ENCODE data around the gene FYB2.

FYB2 gene

DNA sequence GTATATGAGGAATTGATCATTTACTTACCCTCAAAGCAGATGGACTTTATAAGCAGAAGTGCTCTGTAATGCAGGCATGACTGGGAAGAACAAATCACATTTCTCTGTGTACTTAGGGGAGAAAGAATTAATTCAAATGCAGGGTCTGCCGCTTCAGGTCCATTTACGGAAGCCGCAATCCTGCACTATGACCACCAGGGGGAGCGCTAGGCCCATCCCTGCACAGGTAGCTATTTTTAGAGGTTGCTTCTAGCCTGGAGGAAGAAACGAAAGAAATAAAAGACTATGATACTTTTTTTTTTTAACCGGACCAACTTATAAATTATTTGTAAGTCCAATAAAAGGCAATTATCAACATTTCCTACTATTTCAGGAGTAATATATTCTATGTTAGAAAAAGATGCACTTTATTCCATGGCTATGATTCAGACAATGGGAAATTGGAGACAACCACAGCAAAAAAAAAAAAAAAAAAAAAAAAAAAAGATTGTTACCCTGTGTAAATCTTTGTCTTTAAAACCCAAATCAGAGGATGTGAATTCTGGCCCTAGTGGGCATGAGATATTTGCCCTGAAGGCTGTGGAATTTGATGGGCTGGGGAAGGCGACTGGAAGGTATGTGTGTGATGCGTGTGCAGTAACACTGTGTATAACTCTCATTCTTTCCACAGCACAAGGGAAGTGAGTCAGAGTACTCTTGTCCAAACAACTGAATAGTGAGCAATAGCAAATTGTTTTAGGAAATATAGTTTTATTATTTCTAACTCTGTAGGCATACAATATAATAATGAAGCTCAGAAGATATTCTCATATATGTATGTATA lies 12.9 kb upstream of the FYB2 start:
- peak; percentile 73 to 77 (median 73) for DNase-seq

DNA sequence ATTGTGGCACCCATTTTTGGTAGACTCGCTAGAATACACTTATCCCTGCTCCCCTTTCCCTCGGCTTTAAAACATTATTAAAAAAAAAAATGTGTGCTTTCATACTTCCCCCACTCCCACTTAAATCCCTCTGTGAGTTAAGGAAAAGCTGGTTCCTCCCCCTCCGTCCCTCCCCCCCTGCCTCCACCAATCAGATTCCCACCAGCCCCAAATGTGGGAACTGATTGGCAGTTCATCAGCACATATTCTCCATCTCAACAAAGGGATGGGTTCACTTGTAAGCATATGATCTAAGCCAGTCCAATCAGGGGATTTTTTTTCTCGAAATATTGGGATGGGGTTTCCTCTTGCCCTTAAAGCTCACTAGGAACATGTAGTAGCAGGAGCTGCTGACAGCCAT lies 10.8 kb upstream of the FYB2 start:
- DNase-seq, result no peak

DNA sequence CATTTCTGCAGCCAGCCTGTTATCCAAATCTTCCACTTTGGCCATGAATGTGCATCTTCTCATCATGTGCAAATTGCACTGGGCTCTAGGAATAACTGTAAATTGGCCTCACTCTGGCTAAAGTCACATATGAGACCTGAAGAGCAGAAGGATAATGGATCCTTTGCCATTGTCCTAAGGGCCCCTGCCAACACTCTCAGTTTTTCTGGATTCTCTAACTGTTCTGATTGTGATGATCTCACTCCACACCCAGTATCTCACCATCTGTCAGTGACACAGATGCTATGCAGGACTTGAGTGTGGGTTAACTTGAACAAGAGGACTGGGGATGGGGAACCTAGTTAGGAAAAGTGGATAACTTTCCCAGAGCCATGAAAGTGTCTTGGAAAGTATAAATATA lies 8.5 kb upstream of the FYB2 start:
- DNase-seq, result no peak

DNA sequence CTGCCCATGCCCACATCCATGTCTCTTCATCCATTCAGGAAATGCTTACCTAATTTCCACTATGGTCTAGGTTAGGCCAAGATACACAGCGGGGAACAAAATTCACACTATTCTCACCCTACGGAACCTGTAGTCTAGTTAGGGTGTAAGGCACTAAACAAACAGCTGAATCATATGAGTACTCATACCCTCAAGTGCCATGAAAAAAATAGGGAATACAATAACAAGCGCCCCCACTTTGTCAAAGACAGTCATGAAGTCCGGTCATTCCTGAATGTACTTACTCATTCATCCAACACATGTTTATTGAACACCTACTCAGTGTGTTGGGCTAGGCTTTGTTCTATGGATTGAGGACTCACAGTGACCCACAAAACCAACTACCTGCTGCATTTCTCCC lies 6.2 kb upstream of the FYB2 start:
- DNase-seq, result no peak

DNA sequence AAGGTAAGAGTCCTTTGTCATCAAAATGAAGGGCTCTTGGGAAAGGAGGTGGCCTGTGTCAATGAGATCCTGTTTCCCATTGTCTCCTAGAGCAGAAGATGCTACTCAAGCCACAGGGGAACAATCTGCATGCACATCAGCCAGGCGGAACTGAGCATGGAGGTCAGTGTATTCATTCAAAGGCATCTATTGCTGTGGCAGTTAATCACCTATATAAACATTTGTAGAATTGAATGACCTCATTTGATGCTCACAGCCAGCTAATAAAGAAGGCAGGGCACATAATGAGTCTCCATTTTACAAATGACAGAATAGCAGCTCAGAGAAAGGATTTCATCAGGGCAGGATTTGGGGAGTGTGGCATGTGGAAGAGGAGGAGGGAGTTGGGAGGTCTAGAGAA lies 5.7 kb upstream of the FYB2 start:
- no peak for DNase-seq

DNA sequence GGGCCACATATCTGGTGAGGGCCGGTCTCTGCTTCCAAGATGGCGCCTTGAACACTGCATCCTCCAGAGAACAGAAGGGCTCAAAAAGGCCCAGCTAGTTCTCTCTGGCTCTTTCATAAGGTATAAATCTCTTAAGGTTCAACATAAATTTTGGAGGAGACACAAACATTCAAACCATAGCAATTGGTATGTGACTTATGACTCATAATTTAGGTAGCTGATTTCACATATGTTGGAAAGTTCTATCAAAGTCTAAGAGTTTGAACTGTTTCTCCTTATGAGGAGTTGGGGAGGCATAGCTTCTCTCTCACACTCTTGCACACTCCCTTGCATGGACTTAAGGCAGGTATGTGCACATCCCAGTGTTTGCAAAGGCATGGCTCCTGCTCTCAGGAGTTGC lies 5.1 kb upstream of the FYB2 start:
- no peak for DNase-seq

DNA sequence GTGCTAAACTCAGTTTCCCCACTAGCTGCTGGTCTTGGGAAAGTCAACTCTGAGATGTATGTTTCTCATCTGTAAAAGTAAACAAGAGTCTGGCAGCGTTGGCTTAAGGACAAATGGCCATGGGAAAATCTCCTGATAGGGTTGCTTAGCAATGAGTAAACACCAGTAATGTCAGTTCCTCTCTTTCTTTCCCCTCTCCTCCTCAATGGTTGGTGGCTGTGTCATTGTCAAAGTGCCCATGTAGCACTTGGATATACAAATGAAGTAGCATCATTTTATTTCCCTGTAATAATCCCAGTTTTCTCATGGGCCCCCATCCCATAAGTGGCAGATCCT lies 2.2 kb upstream of the FYB2 start:
- DNase-seq, result peak; percentile 32 to 50 (median 35)

DNA sequence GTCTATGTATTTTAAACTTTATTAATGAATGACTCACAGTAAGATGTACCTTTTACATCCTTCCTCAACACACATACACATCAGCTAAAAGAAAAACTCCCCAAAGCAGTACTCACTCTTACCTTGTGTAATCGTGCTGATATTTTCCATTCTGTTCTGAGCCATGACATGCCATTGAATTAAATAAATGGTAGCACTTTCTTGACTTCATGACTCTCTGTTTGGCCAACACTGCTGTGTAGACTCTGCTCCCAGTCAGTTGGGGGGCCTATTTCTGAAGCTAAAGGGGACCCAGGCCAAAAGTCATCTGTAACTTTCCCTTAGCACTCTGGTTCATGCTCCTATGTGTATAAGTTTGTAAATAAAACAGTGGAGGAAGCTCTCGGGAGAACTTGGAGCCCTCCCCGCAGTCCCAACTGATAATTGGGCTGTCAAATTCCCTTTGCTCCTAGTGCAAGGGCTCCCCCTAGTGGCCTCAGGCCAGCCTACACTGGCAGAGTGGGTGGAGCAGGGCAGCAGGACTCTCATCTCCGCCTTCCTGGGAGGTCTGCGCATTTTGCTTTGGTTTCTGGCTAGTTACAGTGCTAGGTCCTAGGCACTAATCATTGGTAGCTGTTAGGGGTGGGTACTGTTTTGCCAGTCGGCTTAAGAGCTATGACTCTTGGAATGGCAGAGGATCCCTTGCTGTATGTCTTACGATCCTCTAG lies 1.7 kb upstream of the FYB2 start:
- DNase-seq, result peak; percentile 78 to 91 (median 85)

DNA sequence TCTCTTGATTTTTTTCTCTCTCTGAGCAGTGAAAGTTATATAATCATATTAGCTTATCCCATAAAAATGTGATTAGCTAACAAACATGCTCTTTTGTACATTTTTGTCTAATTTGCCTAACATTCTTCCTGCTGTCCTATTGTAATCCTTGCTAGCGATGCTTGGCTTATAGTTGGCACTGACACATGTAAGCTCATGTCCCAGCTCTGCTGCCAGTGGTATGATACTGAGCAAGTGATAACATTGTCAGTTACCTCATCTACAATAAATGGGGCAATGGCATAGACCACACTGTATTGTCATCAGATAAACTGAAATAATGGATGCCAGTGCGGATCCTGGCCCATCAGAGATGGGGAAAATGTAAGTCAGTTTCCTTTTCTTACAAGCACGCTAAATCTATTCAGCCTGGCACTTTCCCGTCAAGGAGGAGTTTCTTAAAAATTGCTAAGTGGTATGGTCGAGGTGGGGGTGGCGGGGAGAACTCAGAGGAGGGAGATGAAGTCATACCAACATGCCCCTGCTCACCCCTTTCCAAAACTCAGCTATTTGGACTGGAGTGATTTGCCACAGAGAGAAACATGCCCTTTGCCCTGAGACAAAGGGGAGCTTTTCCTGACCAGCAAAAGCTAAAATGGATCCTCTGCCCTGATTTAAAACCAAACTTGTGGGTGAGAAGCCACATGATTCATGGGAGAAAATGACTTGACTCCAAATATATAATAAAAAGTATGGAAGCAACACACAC lies 1.3 kb downstream of the FYB2 start:
- DNase-seq, result no peak

DNA sequence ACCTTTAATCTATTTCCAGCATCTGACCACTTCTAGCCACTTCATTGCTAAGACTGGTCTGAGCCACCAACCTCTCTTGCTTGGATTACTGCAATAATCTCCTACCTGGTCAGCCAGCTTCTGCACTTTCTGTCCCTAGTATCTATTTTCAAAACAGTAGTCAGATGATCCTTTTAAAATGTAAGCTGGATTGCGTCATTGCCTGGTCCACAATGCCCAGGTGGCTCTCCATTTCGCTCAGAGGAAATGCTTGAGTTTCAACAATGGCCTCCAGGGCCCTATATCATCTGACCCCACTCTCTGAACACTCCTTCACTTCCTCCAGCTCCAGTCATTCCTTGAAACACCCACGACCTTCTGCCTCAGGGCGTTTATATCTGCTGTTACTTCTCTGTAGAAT lies 2.3 kb downstream of the FYB2 start:
- no peak for DNase-seq

DNA sequence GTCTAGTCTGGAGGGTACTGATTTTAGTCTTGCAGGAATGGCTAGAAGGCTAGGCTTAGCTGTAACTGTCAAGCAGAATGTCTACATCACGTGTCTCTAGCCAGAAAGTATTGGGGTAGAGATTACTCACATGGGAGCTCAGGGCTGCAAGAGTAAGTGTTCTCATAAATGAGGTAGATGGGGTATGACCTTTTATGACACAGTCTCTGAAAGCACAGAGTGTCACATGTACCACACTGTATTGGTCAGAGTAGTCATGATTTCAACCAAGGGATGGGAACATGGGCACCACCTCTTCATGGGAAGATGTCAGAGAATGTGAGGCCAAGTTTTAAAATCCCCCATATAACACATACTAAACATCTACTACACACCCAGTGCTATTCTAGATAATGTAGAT lies 2.9 kb downstream of the FYB2 start:
- no peak for DNase-seq

DNA sequence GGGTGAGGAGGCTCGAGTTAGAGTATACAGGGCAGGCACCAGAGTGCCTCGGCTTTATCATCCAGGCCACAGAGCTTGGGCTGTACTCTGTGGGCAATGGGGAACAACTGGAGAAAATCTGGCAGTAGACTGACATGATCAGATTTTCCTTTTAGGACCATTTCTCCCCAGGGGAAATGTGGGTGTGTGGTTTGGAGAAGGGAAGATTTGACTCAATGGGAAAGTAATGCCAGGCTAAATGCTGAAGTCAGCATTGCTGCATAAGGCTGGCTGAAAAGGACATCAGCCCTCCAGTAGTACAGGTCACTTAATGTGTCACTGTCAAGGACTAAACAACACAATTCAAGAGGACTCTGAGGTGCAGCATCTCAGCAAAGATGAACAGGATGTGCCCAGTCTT lies 5.0 kb downstream of the FYB2 start:
- DNase-seq, result no peak

DNA sequence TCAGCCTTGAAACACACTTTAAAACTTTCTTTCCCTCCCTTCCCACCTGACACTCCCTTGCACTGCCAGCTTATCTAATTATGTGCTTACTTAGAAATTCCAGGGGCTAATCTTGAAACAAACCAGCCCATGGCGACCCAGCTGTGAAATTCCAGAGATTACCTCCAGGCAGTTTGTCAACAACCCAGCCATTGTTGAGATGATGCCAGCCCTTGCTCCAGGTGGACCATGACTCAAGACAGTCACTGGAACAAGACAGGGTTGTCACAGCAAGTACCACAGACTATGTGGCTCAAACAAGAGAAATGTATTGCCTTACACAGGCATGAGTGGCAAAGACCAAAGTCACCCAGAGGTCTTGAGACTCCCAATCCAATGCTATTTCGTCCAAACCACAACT lies 7.9 kb downstream of the FYB2 start:
- no peak for DNase-seq

DNA sequence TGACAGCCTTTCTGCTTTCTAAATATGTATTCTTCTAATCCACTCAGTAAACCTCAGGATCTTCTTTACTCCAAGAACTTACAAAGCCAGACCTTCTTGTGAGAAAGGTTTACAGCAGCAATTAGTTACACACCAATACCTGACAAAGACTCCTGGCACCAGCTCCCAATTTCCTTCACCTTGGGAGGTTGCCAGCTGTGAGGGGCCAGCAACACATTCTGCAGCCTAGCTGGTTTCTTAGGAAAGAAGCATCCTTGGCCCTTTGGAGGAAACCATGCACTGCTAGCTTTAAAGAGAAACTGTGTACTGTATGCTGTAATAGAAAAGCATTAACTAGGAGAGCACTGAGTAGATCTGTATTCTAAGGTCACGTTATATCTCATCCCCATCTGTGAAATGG lies 10.8 kb downstream of the FYB2 start:
- DNase-seq, result no peak

DNA sequence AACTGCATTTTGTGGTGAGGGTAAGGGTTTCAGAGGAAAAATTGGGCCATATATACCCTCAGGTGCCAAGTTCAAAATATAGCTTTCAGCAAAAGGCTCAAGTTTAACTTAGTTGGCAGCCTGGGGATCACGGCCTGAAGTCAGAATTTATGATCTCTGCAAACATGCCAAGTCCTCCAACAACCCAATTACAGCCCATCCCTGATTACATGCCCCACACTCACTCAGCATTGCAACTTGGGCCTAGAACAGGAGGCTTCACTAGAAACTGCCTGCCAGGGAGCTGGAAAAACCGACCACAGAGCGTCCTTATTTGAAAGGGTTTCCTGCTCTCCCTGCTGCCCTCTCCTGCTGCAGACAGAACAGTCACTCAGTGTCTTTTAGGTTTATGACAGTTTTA lies 12.4 kb downstream of the FYB2 start:
- DNase-seq, result no peak

DNA sequence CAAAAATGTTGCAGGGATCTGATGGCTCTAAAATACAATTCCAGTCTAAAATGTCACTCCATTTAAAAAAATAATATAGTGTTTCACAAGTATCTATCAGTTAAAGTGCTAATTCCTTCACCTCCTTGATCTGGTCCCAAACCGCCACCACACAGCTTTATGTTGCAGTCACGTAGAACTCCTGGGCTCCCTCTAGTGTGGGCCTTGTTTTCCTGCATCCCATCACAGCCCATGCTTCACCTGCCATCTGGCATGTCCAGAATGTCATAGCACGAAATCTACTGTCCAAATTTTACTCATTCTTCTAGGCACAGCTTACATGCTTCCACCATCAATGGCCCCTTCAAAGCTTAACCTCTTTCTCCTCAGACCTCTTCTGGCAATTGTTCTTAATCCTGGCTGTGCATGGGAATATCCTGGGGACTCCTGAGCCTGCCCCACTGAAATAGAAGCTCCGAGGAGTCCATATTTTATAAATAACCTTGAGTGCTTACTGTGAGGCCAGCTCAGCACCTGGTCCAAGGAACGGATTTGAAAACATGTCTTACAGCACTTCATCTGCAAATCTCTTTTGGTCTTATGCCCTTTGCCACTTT lies 15.5 kb downstream of the FYB2 start:
- DNase-seq, result peak; percentile 23 to 37 (median 25)

DNA sequence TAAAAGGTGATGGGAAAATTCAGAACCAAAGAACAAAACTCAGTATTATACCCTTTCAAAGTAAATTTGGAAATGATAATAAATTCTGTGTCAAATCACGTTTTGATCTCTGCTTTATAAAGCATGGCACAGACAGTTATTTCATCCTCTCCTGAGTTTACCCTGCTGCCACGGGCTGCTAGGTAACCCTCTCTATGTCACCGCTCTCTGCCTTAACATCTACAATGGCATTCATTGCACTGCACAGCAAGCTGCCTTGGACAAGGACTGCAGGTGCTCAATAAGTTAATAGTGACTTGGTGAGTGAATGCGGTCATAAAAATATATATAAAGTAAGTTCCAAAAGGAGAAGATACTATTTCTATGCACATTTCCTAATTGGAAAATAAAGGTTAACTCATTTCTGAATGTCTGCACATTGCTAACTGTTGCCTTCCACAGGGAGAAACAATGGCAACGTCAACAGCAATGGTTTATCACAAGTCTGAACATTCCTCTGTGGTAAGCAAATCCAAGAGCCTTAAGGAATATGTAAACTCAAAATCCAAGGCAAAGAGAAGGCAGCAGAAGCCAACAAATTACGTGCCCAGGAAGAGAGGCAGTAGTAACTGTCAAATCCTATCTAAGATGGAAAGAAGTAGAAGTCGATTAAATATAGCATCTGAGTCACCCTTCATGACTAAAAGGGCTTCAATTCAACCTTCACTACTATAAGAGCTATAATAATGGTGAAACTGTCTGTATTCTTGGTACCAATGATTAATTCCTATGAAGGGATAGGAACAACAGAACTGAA lies 19.4 kb downstream of the FYB2 start:
- no peak for DNase-seq

DNA sequence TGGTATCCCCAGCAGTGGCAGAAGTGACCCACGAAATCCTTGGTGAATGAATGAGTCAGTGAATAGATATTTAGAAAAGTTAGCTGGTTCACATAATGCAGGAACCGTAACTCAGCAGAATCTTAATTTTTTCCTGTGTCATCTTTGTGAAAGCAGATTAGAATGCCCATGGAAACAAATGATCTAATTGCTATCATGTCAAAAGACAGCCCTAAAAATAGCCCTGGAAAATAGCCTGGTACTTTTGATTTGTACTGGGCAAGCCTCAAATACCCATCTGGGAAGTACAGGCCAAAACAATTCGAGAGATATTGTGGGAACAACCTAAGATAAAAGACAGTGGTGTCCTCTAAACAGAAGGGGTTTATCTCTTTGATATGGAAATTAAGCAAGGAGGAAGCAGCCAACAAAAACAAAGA lies 21.1 kb downstream of the FYB2 start:
- DNase-seq, result no peak

DNA sequence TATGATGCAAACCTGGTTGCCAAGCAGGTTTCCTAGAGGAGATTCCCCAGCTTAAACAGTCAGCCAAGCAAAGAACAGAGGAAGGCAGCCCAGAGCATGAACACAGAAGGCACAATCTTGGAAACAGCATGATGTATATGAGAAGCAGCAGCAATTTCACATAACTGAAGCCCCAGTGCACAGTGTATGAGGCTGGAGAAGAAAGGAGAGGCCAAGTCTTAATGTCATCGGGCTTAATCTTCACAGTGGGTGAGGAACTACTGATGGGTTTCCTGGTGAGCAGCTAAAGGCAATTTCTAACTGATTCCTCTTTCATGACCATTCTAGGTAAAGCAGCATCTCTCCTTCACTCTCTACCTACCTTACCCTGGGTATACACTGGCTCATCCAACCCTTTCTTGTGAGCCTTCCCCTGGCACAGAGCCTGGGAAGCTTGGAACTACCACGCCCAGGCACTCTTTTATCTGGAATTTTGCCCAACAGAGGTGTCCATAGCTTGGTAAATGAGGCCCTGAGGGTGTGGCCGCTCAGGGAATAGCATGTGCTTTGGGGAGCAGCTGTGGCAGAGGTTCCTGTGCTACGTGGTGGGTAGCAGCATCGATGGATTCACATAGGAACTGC lies 22.0 kb downstream of the FYB2 start:
- no peak for DNase-seq

DNA sequence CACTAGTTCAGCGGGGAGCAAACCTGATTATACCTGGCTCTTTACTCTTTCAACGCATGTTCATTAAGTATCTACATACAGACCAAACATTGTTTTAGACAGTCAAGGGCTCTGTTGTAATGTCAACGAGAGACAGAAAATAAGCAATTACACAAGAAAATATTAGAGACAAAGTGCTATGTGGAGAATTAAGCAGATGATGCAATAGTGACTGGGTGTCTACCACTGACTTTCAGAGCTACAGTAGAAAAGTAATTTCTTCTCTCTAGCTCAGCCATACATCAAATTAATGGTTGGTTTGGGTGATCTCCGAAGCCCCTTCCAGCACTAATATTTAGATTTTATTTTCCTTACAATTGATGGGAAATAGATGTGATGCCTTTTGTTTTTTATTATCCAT lies 23.3 kb downstream of the FYB2 start:
- DNase-seq, result no peak

DNA sequence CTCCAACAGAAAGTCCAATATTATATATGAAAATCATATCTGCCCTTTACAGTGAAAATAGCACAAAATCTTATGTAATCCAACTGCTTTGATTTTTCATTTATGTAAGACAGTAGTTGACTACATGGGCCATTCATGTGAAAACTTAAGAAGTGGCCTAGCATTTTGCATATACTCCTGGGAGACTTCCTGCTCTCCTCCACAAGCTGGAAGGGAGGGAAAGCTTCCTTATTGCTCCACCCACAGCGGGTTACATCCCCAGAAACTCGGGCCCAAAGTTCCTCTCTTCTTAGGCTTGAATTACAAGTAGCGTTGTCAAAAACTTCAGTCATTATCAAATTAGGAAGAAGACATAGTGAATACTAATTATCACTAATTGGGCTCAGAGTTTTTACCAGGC lies 29.2 kb downstream of the FYB2 start:
- no peak for DNase-seq

DNA sequence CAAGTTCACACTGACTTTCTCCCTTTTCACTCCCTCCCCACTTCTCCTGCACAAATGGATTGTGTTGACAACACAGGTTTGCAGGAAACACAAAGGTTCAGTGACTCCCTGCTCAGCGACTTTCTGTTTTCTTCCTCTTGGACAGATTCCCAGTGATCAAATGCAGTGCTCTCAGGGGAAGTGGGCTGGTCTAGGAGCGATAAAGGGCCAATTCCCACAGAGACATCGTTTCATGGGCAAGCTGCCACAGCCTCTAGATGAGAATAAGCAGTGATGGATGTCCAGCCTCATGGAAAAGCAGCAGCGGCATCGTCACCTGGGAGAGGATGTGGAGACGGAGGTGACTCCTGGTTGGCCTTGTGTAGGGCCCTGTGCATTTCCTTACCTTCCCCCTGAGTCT lies 30.6 kb downstream of the FYB2 start:
- no peak for DNase-seq
